ENCODE measurements around the gene HEXA. TPM values are rescaled to one million over a fixed set of nuclear protein-coding genes. Genes with fewer than 3 reads are reported as not detected.

The HEXA gene
- total RNA-seq, 1 experiment from 2014 or later, result 49.7 TPM

GRCh38 chr15:72406936-72407335, 31.1 kb upstream of the HEXA start:
- ChIA-PET CTCF (no interaction called here), POLR2A (no interaction called here)
- Mint-ChIP-seq H3K27ac (no peak overlapping the region), H3K9me3 (no peaks in the 10 kb centered on the region), H3K4me3 (no peak overlapping the region), H3K27me3 (ENCODE audit: low read depth) (peaks cover 62% of the 10 kb centered on the region), H3K4me1 (no peaks in the 10 kb centered on the region), H3K36me3 (no peaks in the 10 kb centered on the region)
- DNase-seq (ENCODE audit: low spot score), result no peak
- ATAC-seq, result no peak
- TF ChIP-seq PRDM15 (CRISPR knock-in tag; IDR thresholded peaks at IDR 0.05) (no peak), STAT6 (CRISPR knock-in tag; conservative IDR thresholded peaks at IDR 0.05; ENCODE audit: low read depth) (no peak), NFATC4 (CRISPR knock-in tag; IDR thresholded peaks at IDR 0.05) (no peak)

GRCh38 chr15:72404841-72405240, 29.0 kb upstream of the HEXA start:
- Mint-ChIP-seq H3K4me3 (no peak overlapping the region), H3K9me3 (no peaks in the 10 kb centered on the region), H3K27me3 (ENCODE audit: low read depth) (peaks cover 62% of the 10 kb centered on the region), H3K4me1 (no peaks in the 10 kb centered on the region), H3K36me3 (no peaks in the 10 kb centered on the region), H3K27ac (no peak overlapping the region)
- TF ChIP-seq JAZF1 (CRISPR knock-in tag; IDR thresholded peaks at IDR 0.05) (no peak), NR1H2 (CRISPR knock-in tag; IDR thresholded peaks at IDR 0.05) (no peak), HMGA2 (CRISPR knock-in tag; IDR thresholded peaks at IDR 0.05) (no peak), NFATC4 (CRISPR knock-in tag; IDR thresholded peaks at IDR 0.05) (no peak), E2F4 (CRISPR knock-in tag; IDR thresholded peaks at IDR 0.05; ENCODE audit: borderline replicate concordance, low read depth) (no peak), GABPB1 (CRISPR knock-in tag; IDR thresholded peaks at IDR 0.05) (no peak), FOXJ3 (CRISPR knock-in tag; IDR thresholded peaks at IDR 0.05; ENCODE audit: borderline replicate concordance) (no peak), MXD4 (CRISPR knock-in tag; IDR thresholded peaks at IDR 0.05; ENCODE audit: borderline replicate concordance) (no peak), TCF7 (CRISPR knock-in tag; IDR thresholded peaks at IDR 0.05; ENCODE audit: low read depth) (no peak), ZNF138 (CRISPR knock-in tag; conservative IDR thresholded peaks at IDR 0.05) (no peak), ZNF671 (CRISPR knock-in tag; IDR thresholded peaks at IDR 0.05) (no peak), FOXK1 (CRISPR knock-in tag; IDR thresholded peaks at IDR 0.05) (no peak), ZNF532 (CRISPR knock-in tag; IDR thresholded peaks at IDR 0.05; ENCODE audit: borderline replicate concordance) (no peak), JUN (CRISPR knock-in tag; IDR thresholded peaks at IDR 0.05) (no peak), ARID4B (CRISPR knock-in tag; IDR thresholded peaks at IDR 0.05; ENCODE audit: borderline replicate concordance) (no peak)
- POLR2A ChIA-PET, result no interaction called here
- DNase-seq (ENCODE audit: low spot score) (no peak), ATAC-seq (no peak)
- CTCF ChIA-PET, result interaction anchor here (1.4 kb wide), 1 partner anchor 23 kb away, joined by 3 read pairs; no protein-coding TSS in a partner anchor

Measured in WTC11 (cell line).